ENCODE results near the gene ISG20L2. TPM values are rescaled to one million over a fixed set of nuclear protein-coding genes. Genes with fewer than 3 reads are reported as not detected.

Gene ISG20L2
- polyA plus RNA-seq, 1 of the 3 experiments (the other 2 are of a cell fraction): 31.6 TPM

- H3K9me3 ChIP-seq: no peaks in the 10 kb centered on the region
- H2AFZ ChIP-seq (ENCODE audit: low read depth): peak overlapping the region; percentile 69; the same call in 1 of the 2 replicates
- H3K4me2 ChIP-seq: peak overlapping the region; percentile 26; the same call in 1 of the 2 replicates
- peaks cover 0 to 2% of the 10 kb centered on the region in 2 experiments for H3K36me3 ChIP-seq (replicated peaks in 1 of 2; ENCODE audit: control insufficient read depth in 1 of 2, insufficient read depth in 2 of 2, low read length in 1 of 2)
- 91% methylated on average over 5 of the region's 5 CpGs for WGBS (ENCODE audit: low lambda C conversion rate)
- ChIA-PET POLR2A (interaction anchor here (0.7 to 2.1 kb wide), 4 partner anchors 8 to 17 kb away, joined by 3 to 5 read pairs (median 5); partner anchors contain the start of gene CRABP2), CTCF (interaction anchor here (1.1 to 45.5 kb wide), 5 partner anchors 17 to 192 kb away, joined by 3 to 2702 read pairs (median 11); partner anchors contain the start of genes CRABP2, ISG20L2, METTL25B and NES)
- peaks cover 14 to 65% of the 10 kb centered on the region in 2 experiments; a peak in 3 of 4 replicates for H3K4me1 ChIP-seq (ENCODE audit: control insufficient read depth in 1 of 2, insufficient read depth in 2 of 2, low read depth in 1 of 2, low read length in 1 of 2)
- peaks cover 15% of the 10 kb centered on the region for H3F3A ChIP-seq (replicated peaks; ENCODE audit: insufficient read depth)
- TF ChIP-seq SIN3A (IDR thresholded peaks at IDR 0.05; ENCODE audit: borderline replicate concordance, low read depth, low read length) (no peak), NRF1 (IDR thresholded peaks at IDR 0.05; ENCODE audit: low read depth, low read length) (no peak), GABPA (IDR thresholded peaks at IDR 0.05; ENCODE audit: low read depth) (no peak), RAD21 (IDR thresholded peaks at IDR 0.05; ENCODE audit: low read length) (no peak), TEAD4 (IDR thresholded peaks at IDR 0.05; ENCODE audit: borderline replicate concordance, insufficient read depth) (no peak), YY1 (IDR thresholded peaks at IDR 0.05; ENCODE audit: low read depth) (no peak), CHD2 (IDR thresholded peaks at IDR 0.05; ENCODE audit: low read length, partially characterized antibody) (no peak), POLR2AphosphoS5 (IDR thresholded peaks at IDR 0.05; ENCODE audit: low read depth, low read length) (no peak)
- TF ChIP-seq, protein P1, sequence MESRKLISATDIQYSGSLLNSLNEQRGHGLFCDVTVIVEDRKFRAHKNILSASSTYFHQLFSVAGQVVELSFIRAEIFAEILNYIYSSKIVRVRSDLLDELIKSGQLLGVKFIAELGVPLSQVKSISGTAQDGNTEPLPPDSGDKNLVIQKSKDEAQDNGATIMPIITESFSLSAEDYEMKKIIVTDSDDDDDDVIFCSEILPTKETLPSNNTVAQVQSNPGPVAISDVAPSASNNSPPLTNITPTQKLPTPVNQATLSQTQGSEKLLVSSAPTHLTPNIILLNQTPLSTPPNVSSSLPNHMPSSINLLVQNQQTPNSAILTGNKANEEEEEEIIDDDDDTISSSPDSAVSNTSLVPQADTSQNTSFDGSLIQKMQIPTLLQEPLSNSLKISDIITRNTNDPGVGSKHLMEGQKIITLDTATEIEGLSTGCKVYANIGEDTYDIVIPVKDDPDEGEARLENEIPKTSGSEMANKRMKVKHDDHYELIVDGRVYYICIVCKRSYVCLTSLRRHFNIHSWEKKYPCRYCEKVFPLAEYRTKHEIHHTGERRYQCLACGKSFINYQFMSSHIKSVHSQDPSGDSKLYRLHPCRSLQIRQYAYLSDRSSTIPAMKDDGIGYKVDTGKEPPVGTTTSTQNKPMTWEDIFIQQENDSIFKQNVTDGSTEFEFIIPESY (IDR thresholded peaks at IDR 0.05; ENCODE audit: borderline replicate concordance, low read depth): no peak
- H4K20me1 ChIP-seq (ENCODE audit: insufficient read depth): no peaks in the 10 kb centered on the region
- H3K9me2 ChIP-seq: no peaks in the 10 kb centered on the region
- H3K27ac ChIP-seq (ENCODE audit: low read depth in 2 of 2, low read length in 1 of 2): peak overlapping the region; percentile 34 to 86; a peak in 3 of 4 replicates
- no peak overlapping the region for H3K4me3 ChIP-seq (ENCODE audit: low read depth in 2 of 2, low read length in 1 of 2)
- H3K27me3 ChIP-seq (ENCODE audit: insufficient read depth): no peaks in the 10 kb centered on the region
- no peaks in the 10 kb centered on the region for H3K79me2 ChIP-seq (ENCODE audit: insufficient read depth)
- no peak for DNase-seq
- H3K9ac ChIP-seq: no peak overlapping the region
These were observed 33.9 kb downstream of the ISG20L2 start for GRCh38 chr1:156694690-156694962.

DNA sequence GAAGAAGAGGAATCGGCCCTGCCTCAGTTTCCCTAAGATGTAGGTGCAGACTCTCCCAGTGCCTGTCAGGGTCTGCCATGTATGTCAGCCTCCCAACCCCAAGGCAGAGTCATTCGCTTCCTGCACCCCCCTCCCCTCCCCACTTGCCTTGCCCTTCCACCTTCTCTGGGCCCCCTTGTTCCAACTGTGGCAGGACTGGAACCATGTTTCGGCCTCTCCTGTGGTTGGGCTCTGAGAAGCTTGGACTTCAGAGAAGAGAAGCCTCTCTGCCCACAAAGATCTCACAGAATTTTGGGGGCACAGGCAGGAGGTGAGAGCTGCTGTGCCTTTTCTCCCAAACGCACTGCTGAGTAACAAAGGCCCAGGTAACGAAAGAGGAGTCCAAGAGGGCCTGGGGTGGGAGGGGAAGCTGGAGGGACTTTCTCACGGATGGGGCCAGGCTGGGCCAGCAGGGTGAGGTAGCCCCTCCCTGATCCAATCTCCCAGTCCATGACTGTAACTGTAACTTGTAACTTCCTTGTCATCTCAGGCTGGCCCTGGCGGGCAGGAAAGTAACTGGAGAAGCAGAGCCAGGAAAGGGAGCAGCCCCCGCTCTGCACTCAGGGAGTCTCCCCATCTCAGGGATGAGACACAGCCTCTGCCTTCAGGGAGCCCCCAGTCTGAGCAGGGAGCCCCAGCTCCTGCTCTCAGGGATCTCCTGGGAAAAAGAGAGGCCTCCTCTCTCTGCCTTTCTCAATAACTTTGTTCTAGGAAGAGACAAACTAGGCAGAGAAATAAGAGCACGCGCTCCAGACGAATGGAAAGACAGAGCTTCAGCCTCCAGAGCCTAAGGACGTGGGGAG lies 34.5 kb downstream of the ISG20L2 start:
- H3K27ac ChIP-seq (ENCODE audit: low read depth in 2 of 2, low read length in 1 of 2): peak overlapping the region; percentile 34 to 86; a peak in 3 of 4 replicates
- no peaks in the 10 kb centered on the region for H3K9me3 ChIP-seq
- no peaks in the 10 kb centered on the region for H3K27me3 ChIP-seq (ENCODE audit: insufficient read depth)
- H3K9me2 ChIP-seq: no peaks in the 10 kb centered on the region
- H3K9ac ChIP-seq: no peak overlapping the region
- DNase-seq: no peak
- WGBS (ENCODE audit: low lambda C conversion rate): 69% methylated on average over 12 of the region's 12 CpGs
- peaks cover 15% of the 10 kb centered on the region for H3F3A ChIP-seq (replicated peaks; ENCODE audit: insufficient read depth)
- H2AFZ ChIP-seq (ENCODE audit: low read depth): peak overlapping the region; percentile 69; the same call in 1 of the 2 replicates
- ChIA-PET CTCF (interaction anchor here (1.1 to 45.5 kb wide), 7 partner anchors 16 to 192 kb away, joined by 3 to 2702 read pairs (median 6); partner anchors contain the start of genes CRABP2, ISG20L2, METTL25B and NES), POLR2A (interaction anchor here (0.7 to 2.1 kb wide), 4 partner anchors 9 to 17 kb away, joined by 3 to 5 read pairs (median 5); partner anchors contain the start of gene CRABP2)
- H3K4me3 ChIP-seq (ENCODE audit: low read depth in 2 of 2, low read length in 1 of 2): no peak overlapping the region
- no peaks in the 10 kb centered on the region for H4K20me1 ChIP-seq (ENCODE audit: insufficient read depth)
- H3K4me2 ChIP-seq: peak overlapping the region; percentile 26; the same call in 1 of the 2 replicates
- no peaks in the 10 kb centered on the region for H3K79me2 ChIP-seq (ENCODE audit: insufficient read depth)
- H3K36me3 ChIP-seq (replicated peaks in 1 of 2; ENCODE audit: control insufficient read depth in 1 of 2, insufficient read depth in 2 of 2, low read length in 1 of 2): no peaks in the 10 kb centered on the region
- H3K4me1 ChIP-seq (ENCODE audit: control insufficient read depth in 1 of 2, insufficient read depth in 2 of 2, low read depth in 1 of 2, low read length in 1 of 2): peaks cover 14 to 69% of the 10 kb centered on the region in 2 experiments; a peak in 3 of 4 replicates
- TF ChIP-seq RCOR1 (IDR thresholded peaks at IDR 0.05; ENCODE audit: low read length): no peak
- no peak for TF ChIP-seq POLR2AphosphoS5 (IDR thresholded peaks at IDR 0.05; ENCODE audit: low read depth, low read length)
- TF ChIP-seq CHD2 (IDR thresholded peaks at IDR 0.05; ENCODE audit: low read length, partially characterized antibody): no peak
- TF ChIP-seq FOSL2 (IDR thresholded peaks at IDR 0.05; ENCODE audit: borderline replicate concordance, low read depth): no peak
- no peak for TF ChIP-seq EP300 (IDR thresholded peaks at IDR 0.05; ENCODE audit: borderline replicate concordance in 1 of 2, low read depth in 1 of 2, low read length in 1 of 2)
- no peak for TF ChIP-seq TAF1 (IDR thresholded peaks at IDR 0.05; ENCODE audit: borderline replicate concordance, low read depth, low read length)
- no peak for TF ChIP-seq MEF2A (IDR thresholded peaks at IDR 0.05; ENCODE audit: borderline replicate concordance, low read depth)
- no peak for TF ChIP-seq RFX5 (IDR thresholded peaks at IDR 0.05; ENCODE audit: low read length)
- no peak for TF ChIP-seq MXI1 (IDR thresholded peaks at IDR 0.05; ENCODE audit: low read depth, low read length)
- no peak for TF ChIP-seq TCF12 (IDR thresholded peaks at IDR 0.05)
- TF ChIP-seq GABPA (IDR thresholded peaks at IDR 0.05; ENCODE audit: low read depth): no peak
- TF ChIP-seq GATA2 (CRISPR knock-in tag; IDR thresholded peaks at IDR 0.05): no peak
- TF ChIP-seq FOXJ3 (CRISPR knock-in tag; IDR thresholded peaks at IDR 0.05): no peak
- no peak for TF ChIP-seq USF2 (IDR thresholded peaks at IDR 0.05; ENCODE audit: borderline replicate concordance, low read depth, low read length)
- no peak for TF ChIP-seq USF1 (IDR thresholded peaks at IDR 0.05; ENCODE audit: borderline replicate concordance, low read depth)

All from SK-N-SH (cell line).